HG02763 (cell line): ENCODE results near the gene GNAI3.

Source experiments
- ATAC-seq: cut with Tn5 transposase; IDR thresholded peaks from one replicate; pipeline ENCODE4 v1.9.1; 2021; ENCODE audit warnings: mild to moderate bottlenecking, moderate library complexity; ENCODE audit not compliant: unreplicated experiment

GNAI3 gene

GRCh38 chr1:109622137-109622892 is 73.9 kb downstream of the GNAI3 start:
- no peak for ATAC-seq

GRCh38 chr1:109622895-109623294 is 74.5 kb downstream of the GNAI3 start:
- no peak for ATAC-seq

GRCh38 chr1:109623601-109624161 is 75.3 kb downstream of the GNAI3 start:
- no peak for ATAC-seq

GRCh38 chr1:109624201-109625010 is 76.0 kb downstream of the GNAI3 start:
- ATAC-seq, result no peak

GRCh38 chr1:109625176-109625575 is 76.8 kb downstream of the GNAI3 start:
- no peak for ATAC-seq

GRCh38 chr1:109625601-109626560 is 77.5 kb downstream of the GNAI3 start:
- no peak for ATAC-seq

GRCh38 chr1:109626682-109627408 is 78.4 kb downstream of the GNAI3 start:
- no peak for ATAC-seq

GRCh38 chr1:109627692-109628399 is 79.4 kb downstream of the GNAI3 start:
- ATAC-seq, result no peak

- ATAC-seq, result no peak
Observed at GRCh38 chr1:109628540-109629321, 80.3 kb downstream of the GNAI3 start.

- ATAC-seq, result no peak
Observed at GRCh38 chr1:109629372-109630030, 81.1 kb downstream of the GNAI3 start.

GRCh38 chr1:109630081-109630897 is 81.9 kb downstream of the GNAI3 start:
- no peak for ATAC-seq

GRCh38 chr1:109630898-109631512 is 82.6 kb downstream of the GNAI3 start:
- ATAC-seq, result no peak

GRCh38 chr1:109631513-109632505 is 83.4 kb downstream of the GNAI3 start:
- ATAC-seq, result no peak

GRCh38 chr1:109632671-109633346 is 84.4 kb downstream of the GNAI3 start:
- no peak for ATAC-seq

- ATAC-seq, result no peak
Observed at GRCh38 chr1:109634292-109634691, 85.9 kb downstream of the GNAI3 start.
